Measurements from ENCODE around the gene WDHD1.

Gene WDHD1

GRCh38 chr14:55000381-55000780 lies 26.5 kb downstream of the WDHD1 start:
- DNase-seq (ENCODE audit: low spot score), result no peak
- no peak for TF ChIP-seq CTCF (IDR thresholded peaks at IDR 0.05; ENCODE audit: extremely low read depth, insufficient read depth, missing control alignments)
- in situ Hi-C loops (cut with MboI; ENCODE audit: low pct_unique_long_range_greater_than_20kb, low sequenced_read_pairs, unreplicated experiment), result no loop called here

GRCh38 chr14:54985156-54985555 lies 41.7 kb downstream of the WDHD1 start:
- DNase-seq (ENCODE audit: low spot score), result no peak
- no peak for TF ChIP-seq CTCF (IDR thresholded peaks at IDR 0.05; ENCODE audit: extremely low read depth, insufficient read depth, missing control alignments)
- in situ Hi-C loops (cut with MboI; ENCODE audit: low pct_unique_long_range_greater_than_20kb, low sequenced_read_pairs, unreplicated experiment), result no loop called here

GRCh38 chr14:54981698-54982097 lies 45.2 kb downstream of the WDHD1 start:
- in situ Hi-C loops (cut with MboI; ENCODE audit: low pct_unique_long_range_greater_than_20kb, low sequenced_read_pairs, unreplicated experiment), result no loop called here
- TF ChIP-seq CTCF (IDR thresholded peaks at IDR 0.05; ENCODE audit: extremely low read depth, insufficient read depth, missing control alignments), result no peak
- no peak for DNase-seq (ENCODE audit: low spot score)

GRCh38 chr14:54979039-54979438 lies 47.9 kb downstream of the WDHD1 start:
- no peak for DNase-seq (ENCODE audit: low spot score)
- TF ChIP-seq CTCF (IDR thresholded peaks at IDR 0.05; ENCODE audit: extremely low read depth, insufficient read depth, missing control alignments), result no peak
- in situ Hi-C loops (cut with MboI; ENCODE audit: low pct_unique_long_range_greater_than_20kb, low sequenced_read_pairs, unreplicated experiment), result no loop called here

- in situ Hi-C loops (cut with MboI; ENCODE audit: low pct_unique_long_range_greater_than_20kb, low sequenced_read_pairs, unreplicated experiment), result no loop called here
- TF ChIP-seq CTCF (IDR thresholded peaks at IDR 0.05; ENCODE audit: extremely low read depth, insufficient read depth, missing control alignments), result no peak
- no peak for DNase-seq (ENCODE audit: low spot score)
These were observed 50.6 kb downstream of the WDHD1 start for GRCh38 chr14:54976316-54976715.

GRCh38 chr14:54975856-54976255 lies 51.0 kb downstream of the WDHD1 start:
- in situ Hi-C loops (cut with MboI; ENCODE audit: low pct_unique_long_range_greater_than_20kb, low sequenced_read_pairs, unreplicated experiment), result no loop called here
- no peak for TF ChIP-seq CTCF (IDR thresholded peaks at IDR 0.05; ENCODE audit: extremely low read depth, insufficient read depth, missing control alignments)
- DNase-seq (ENCODE audit: low spot score), result no peak
